ENCODE results near the gene CATSPERD.

DNA sequence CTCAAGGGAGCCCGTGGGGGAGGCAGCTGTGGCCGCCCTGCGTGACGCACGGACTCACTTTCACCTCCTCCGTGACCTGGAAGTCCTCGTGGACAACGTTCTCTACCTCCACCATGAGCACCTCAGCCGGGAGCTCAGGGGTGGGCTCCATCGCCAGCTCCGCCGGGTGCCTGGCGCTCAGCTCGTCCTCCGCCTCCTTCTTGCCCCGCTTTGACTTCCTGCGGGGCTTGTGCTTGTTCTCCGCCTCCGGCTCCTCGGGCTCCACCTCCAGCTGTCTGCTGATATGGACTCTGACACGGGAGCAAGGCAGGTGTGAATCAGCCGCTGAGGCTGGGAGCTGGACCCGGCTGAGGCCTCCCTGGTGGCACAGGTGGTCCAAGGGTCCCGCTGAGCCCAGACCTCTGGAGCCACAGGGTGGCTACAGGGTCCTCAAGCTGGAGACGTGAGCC, 8.7 kb upstream of the CATSPERD start:
- TF ChIP-seq, protein P1, sequence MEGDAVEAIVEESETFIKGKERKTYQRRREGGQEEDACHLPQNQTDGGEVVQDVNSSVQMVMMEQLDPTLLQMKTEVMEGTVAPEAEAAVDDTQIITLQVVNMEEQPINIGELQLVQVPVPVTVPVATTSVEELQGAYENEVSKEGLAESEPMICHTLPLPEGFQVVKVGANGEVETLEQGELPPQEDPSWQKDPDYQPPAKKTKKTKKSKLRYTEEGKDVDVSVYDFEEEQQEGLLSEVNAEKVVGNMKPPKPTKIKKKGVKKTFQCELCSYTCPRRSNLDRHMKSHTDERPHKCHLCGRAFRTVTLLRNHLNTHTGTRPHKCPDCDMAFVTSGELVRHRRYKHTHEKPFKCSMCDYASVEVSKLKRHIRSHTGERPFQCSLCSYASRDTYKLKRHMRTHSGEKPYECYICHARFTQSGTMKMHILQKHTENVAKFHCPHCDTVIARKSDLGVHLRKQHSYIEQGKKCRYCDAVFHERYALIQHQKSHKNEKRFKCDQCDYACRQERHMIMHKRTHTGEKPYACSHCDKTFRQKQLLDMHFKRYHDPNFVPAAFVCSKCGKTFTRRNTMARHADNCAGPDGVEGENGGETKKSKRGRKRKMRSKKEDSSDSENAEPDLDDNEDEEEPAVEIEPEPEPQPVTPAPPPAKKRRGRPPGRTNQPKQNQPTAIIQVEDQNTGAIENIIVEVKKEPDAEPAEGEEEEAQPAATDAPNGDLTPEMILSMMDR (IDR thresholded peaks at IDR 0.05): no peak
- TF ChIP-seq POLR2A (IDR thresholded peaks at IDR 0.05): no peak
